Right lobe of liver (tissue), 6 donors: ENCODE measurements around the gene CRTAC1. TPM values are rescaled to one million over a fixed set of nuclear protein-coding genes. Genes with fewer than 3 reads are reported as not detected.
A peak's percentile ranks its signal among the peaks of the same experiment; 100 is the strongest.

Source experiments
- ATAC-seq, 4 donors: fragments of 200-7000 bp; cut with Tn5 transposase; one replicate each; pipeline ENCODE4 v1.9.1; 2020; ENCODE audit warnings: mild to moderate bottlenecking in 4 of 4, moderate library complexity in 4 of 4
- DNase-seq, 3 donors: peaks; one replicate each; pipeline ENCODE4 v3.0.0-alpha.2; 2020
- H3K27ac ChIP-seq, 3 donors: fragments of 200-600 bp; one replicate each; pipeline ENCODE4 v1.8.0; 2022
- H3K27me3 ChIP-seq, 2 donors: fragments of 200-600 bp; one replicate each; pipeline ENCODE4 v1.8.0; 2022
- H3K36me3 ChIP-seq, 4 donors: fragments of 200-600 bp; sonication (generic) in 1 of 4; one replicate each; pipeline versions ENCODE4 v1.5.1 to v1.8.0; 2017 to 2022; ENCODE audit warnings: control low read depth in 1 of 4
- H3K4me1 ChIP-seq, 4 donors: fragments of 200-600 bp; sonication (generic) in 1 of 4; one replicate each; pipeline versions ENCODE4 v1.5.1 to v1.8.0; 2017 to 2022; ENCODE audit warnings: control low read depth in 1 of 4
- H3K4me3 ChIP-seq, 3 donors: fragments of 200-600 bp; one replicate each; pipeline ENCODE4 v1.8.0; 2022
- H3K9me3 ChIP-seq, 4 donors: fragments of 200-600 bp; sonication (generic) in 1 of 4; one replicate each; pipeline versions ENCODE4 v1.5.1 to v1.8.0; 2017 to 2022; ENCODE audit warnings: control low read depth in 1 of 4
- CTCF ChIP-seq, 4 donors: fragments of 200-600 bp in 3 of 4; fragments of 450-650 bp in 1 of 4; IDR thresholded peaks; one replicate each; pipeline versions ENCODE4 v1.5.1 to v1.8.0; 2016 to 2022; ENCODE audit warnings: antibody characterized with exemption in 4 of 4, mild to moderate bottlenecking in 2 of 4
- POLR2A ChIP-seq: fragments of 450-650 bp; IDR thresholded peaks from one replicate; pipeline ENCODE4 v1.6.1; 2017; ENCODE audit warnings: antibody characterized with exemption, mild to moderate bottlenecking
- WGBS: methylation state at CpG from one replicate; pipeline ENCODE4 v1.1.6; 2018; ENCODE audit warnings: low coverage, low lambda C conversion rate; ENCODE audit not compliant: insufficient coverage; ENCODE audit errors: missing lambda C conversion rate; 5-methylcytosine and 5-hydroxymethylcytosine counted together
- intact Hi-C, 2 donors: fragments of 100-400 bp; cut with DNase I; formaldehyde crosslinking; loops; one replicate each; pipeline versions ENCODE4 v1.11.2 to v1.14.1; 2022
- total RNA-seq, 6 experiments: library from RNA; depleted of rRNA in 2 of 6; stranded (reverse); fragments of >200 nt in 2 of 6; fragmentation: NEBNext Ultra II Directional in 3 of 6; extraction: Animal tissue kit (Norgen Biotek cat#: 25700) in 3 of 6; gene quantifications; one replicate each; pipeline versions ENCODE4 v1.1.0 to v1.2.4, GENCODE V29; 2016 to 2023
- donor health status: DM: no; HTN: yes; CAD: no.
- donor health status: DM: no; HTN: no; CAD: no.
- donor health status: DM: no; HTN: no; CAD: no.
- donor health status: DM: no; HTN: yes; CAD: no.
- donor health status: DM: no; HTN: yes; CAD: no.

CRTAC1 gene
- total RNA-seq, 6 experiments from 2014 or later = 0.20 TPM; not detected in 5

DNA sequence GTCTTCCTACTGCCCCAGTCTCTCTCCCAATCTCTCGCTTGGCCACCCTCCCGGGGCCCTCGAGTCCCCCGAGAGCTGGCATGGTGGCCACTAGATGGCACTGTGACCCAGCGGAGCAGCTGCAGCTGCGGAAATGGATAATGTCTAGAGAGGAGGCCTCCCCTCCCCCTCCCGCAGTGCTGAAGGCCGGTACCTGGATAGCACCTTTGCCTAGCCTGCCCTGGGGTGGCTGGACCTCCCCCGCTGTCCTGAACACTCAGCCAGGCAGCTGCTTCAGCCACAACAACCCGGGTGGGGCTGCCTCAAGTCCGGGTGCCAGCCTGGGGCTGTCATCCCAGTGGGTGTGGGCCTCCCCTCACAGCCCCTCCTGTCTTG, 115.6 kb downstream of the CRTAC1 start:
- Histone ChIP-seq H3K27ac (no peak overlapping the region), H3K4me1 (no peaks in the 10 kb centered on the region), H3K4me3 (no peak overlapping the region), H3K36me3 (no peaks in the 10 kb centered on the region), H3K9me3 (no peaks in the 10 kb centered on the region), H3K27me3 (no peaks in the 10 kb centered on the region)
- 0% methylated on average over 3 of the region's 11 CpGs for WGBS
- peak; percentile 79 to 84 (median 80) for DNase-seq
- intact Hi-C loops = loop anchor here (5.0 kb wide), 1 partner anchor 127 kb away; no protein-coding TSS in a partner anchor
- TF ChIP-seq CTCF (IDR thresholded peaks at IDR 0.05) (peak; percentile 90 to 97 (median 95)), POLR2A (no peak)
- ATAC-seq = peak; percentile 85 to 91 (median 87)

DNA sequence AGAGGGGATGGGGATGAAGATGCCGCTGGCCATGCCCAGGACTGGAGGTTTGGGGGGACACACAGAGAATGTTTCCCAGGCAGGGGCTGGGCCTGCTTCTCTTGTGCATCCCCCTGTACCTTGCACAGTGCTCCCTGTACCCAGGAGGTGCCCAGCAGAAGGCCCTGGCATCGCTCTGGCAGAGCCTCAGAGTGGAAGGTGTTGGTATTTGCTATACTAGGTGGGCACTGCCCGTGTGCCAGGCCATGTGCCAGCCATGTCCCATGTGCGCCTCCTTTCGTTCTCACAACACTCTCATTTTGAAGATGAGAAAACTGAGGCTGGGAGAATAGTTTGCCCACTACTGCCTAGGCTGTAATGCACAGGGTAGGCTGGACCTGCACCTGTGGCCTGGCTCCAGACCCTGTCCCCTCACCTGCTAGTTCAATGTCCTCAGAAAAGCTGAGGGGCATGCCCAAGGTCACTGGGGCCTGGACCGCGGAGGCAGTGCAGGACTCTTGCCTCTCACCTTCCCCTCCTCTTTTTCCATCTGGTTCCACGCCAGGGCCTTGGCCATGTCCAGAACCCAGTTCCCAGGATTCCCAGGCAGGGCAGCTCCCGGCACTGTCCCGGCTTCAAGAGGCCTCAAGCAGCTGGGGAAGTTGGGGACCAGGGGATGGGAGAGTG, 116.1 kb downstream of the CRTAC1 start:
- DNase-seq (peak in 1 of 3 donors; percentile 32), ATAC-seq (peak; percentile 4 to 32 (median 24))
- Histone ChIP-seq H3K36me3 (no peaks in the 10 kb centered on the region), H3K4me1 (no peaks in the 10 kb centered on the region), H3K27ac (no peak overlapping the region), H3K9me3 (no peaks in the 10 kb centered on the region), H3K4me3 (no peak overlapping the region), H3K27me3 (no peaks in the 10 kb centered on the region)
- 22% methylated on average over 3 of the region's 10 CpGs for WGBS
- intact Hi-C loops = loop anchor here (5.0 kb wide), 1 partner anchor 128 kb away; no protein-coding TSS in a partner anchor
- TF ChIP-seq CTCF (IDR thresholded peaks at IDR 0.05) (no peak), POLR2A (no peak)

DNA sequence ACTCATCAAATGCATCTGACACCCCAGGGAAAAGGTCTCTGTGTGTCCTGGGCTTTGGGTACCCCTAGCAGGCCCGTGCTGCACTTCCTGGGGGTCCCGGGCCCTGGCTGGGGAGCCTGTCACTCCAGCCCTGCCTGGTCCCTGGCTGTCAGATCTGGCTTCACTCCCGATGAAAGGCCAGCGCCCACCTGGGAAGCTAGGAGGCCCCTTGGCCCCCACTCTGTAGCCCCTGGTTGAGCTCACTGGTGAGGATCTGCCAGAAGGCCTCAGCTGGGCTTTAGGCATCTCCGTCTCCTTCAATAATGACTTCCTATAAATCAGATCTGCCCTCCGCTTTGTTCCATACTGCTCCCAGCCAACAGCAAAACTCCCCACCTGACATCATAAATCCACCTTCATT, 116.8 kb downstream of the CRTAC1 start:
- TF ChIP-seq CTCF (IDR thresholded peaks at IDR 0.05) (no peak), POLR2A (no peak)
- Histone ChIP-seq H3K9me3 (no peaks in the 10 kb centered on the region), H3K4me3 (no peak overlapping the region), H3K36me3 (no peaks in the 10 kb centered on the region), H3K4me1 (no peaks in the 10 kb centered on the region), H3K27ac (no peak overlapping the region), H3K27me3 (no peaks in the 10 kb centered on the region)
- ATAC-seq (no peak), DNase-seq (peak in 1 of 3 donors; percentile 43)
- WGBS = 69% methylated on average over 4 of the region's 6 CpGs
- intact Hi-C loops = loop anchor here (5.0 kb wide), 1 partner anchor 129 kb away; no protein-coding TSS in a partner anchor

DNA sequence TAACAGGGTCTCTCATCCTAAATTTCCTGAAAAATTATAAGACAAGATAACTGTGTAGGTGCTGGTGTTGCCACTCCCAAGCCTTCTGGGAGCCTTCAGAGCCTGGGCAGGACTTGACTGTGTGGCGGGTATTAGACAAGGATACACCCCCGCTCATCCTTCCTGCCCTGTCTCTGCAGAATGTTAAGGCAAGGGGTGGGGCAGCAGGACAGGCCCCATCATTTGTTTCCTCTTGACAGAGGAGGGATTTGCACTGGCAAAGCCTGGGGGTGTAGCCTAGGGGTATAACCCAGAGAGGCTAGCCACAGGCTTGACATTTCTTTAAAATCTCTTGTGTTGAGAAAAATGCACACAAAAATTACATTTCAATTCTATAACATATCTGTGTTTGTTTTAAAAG, 117.2 kb downstream of the CRTAC1 start:
- H3K9me3 ChIP-seq = no peaks in the 10 kb centered on the region
- H3K4me3 ChIP-seq = no peak overlapping the region
- no peaks in the 10 kb centered on the region for H3K36me3 ChIP-seq
- no CpG with 5 or more reads among the region's 2 CpGs for WGBS
- peak in 1 of 3 donors; percentile 29 for DNase-seq
- TF ChIP-seq POLR2A = no peak
- no peak for TF ChIP-seq CTCF (IDR thresholded peaks at IDR 0.05)
- H3K4me1 ChIP-seq = no peaks in the 10 kb centered on the region
- H3K27me3 ChIP-seq = no peaks in the 10 kb centered on the region
- intact Hi-C loops = loop anchor here (5.0 kb wide), 1 partner anchor 129 kb away; no protein-coding TSS in a partner anchor
- ATAC-seq = no peak
- no peak overlapping the region for H3K27ac ChIP-seq
